B cell (primary cell): ENCODE data around the gene BABAM1.

Source experiments
- EZH2 ChIP-seq: IDR thresholded peaks from 2 replicates; pipeline ENCODE4 v1.6.1; 2012; ENCODE audit warnings: borderline replicate concordance, low read depth, mild to moderate bottlenecking, moderate library complexity, low read length; ENCODE audit not compliant: insufficient read depth, poor library complexity, severe bottlenecking
- TF ChIP-seq, protein P1 (sequence below): fragments of 200-600 bp; IDR thresholded peaks from one replicate; pipeline ENCODE4 v1.8.0; 2022; ENCODE audit warnings: antibody characterized with exemption, mild to moderate bottlenecking

DNA sequence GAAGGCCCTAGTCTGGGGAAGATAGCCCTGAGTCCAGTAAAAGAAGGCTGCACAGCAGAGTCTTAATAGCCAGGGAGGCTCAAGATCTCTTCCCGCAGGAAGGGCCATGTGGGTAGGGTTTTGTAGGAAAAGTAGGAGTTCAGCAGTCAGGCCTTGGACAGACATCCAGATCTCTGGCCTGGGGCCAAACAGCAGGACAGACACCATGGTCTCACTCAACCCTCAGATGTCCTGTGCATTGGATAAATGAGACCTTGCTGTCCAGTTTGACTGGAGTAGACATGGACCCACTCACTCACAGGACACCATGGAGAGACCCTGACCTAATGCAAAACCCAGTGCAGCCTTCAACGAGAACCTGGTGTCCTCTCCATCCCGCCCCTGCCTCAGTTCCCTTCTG, 37.4 kb upstream of the BABAM1 start:
- TF ChIP-seq, protein P1, sequence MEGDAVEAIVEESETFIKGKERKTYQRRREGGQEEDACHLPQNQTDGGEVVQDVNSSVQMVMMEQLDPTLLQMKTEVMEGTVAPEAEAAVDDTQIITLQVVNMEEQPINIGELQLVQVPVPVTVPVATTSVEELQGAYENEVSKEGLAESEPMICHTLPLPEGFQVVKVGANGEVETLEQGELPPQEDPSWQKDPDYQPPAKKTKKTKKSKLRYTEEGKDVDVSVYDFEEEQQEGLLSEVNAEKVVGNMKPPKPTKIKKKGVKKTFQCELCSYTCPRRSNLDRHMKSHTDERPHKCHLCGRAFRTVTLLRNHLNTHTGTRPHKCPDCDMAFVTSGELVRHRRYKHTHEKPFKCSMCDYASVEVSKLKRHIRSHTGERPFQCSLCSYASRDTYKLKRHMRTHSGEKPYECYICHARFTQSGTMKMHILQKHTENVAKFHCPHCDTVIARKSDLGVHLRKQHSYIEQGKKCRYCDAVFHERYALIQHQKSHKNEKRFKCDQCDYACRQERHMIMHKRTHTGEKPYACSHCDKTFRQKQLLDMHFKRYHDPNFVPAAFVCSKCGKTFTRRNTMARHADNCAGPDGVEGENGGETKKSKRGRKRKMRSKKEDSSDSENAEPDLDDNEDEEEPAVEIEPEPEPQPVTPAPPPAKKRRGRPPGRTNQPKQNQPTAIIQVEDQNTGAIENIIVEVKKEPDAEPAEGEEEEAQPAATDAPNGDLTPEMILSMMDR, result no peak
- TF ChIP-seq EZH2, result no peak
